HG03039 (cell line): ENCODE results near the gene COQ10B.
"Not testable (repeated sequence)": the region's sequence is repeated elsewhere in the genome, so short reads cannot be mapped to it uniquely, and the experiment has no call there.

Experiments used
- ATAC-seq: cut with Tn5 transposase; IDR thresholded peaks from one replicate; pipeline ENCODE4 v1.9.1; 2021; ENCODE audit warnings: mild to moderate bottlenecking, moderate library complexity; ENCODE audit not compliant: unreplicated experiment

COQ10B gene

GRCh38 chr2:197450465-197450864, 2.9 kb upstream of the COQ10B start:
- ATAC-seq: no peak

- ATAC-seq: not testable (repeated sequence)
These were observed 2.4 kb upstream of the COQ10B start for GRCh38 chr2:197450935-197451358.

- ATAC-seq: no peak
These were observed 614 bp upstream of the COQ10B start for GRCh38 chr2:197452754-197453122.

- ATAC-seq: peak; percentile 16
These were observed 604 bp downstream of the COQ10B start for GRCh38 chr2:197453914-197454398.

- no peak for ATAC-seq
These were observed 1.6 kb downstream of the COQ10B start for GRCh38 chr2:197454923-197455322.

GRCh38 chr2:197455428-197455827, 2.1 kb downstream of the COQ10B start:
- ATAC-seq: no peak

- no peak for ATAC-seq
These were observed 7.3 kb downstream of the COQ10B start for GRCh38 chr2:197460649-197461048.

GRCh38 chr2:197461057-197461456, 7.7 kb downstream of the COQ10B start:
- ATAC-seq: no peak

GRCh38 chr2:197464175-197464574, 10.8 kb downstream of the COQ10B start:
- no peak for ATAC-seq

- ATAC-seq: no peak
These were observed 18.8 kb downstream of the COQ10B start for GRCh38 chr2:197472166-197472565.

- ATAC-seq: no peak
These were observed 24.4 kb downstream of the COQ10B start for GRCh38 chr2:197477797-197478196.

- no peak for ATAC-seq
These were observed 27.0 kb downstream of the COQ10B start for GRCh38 chr2:197480165-197481036.

GRCh38 chr2:197484248-197484647, 30.9 kb downstream of the COQ10B start:
- not testable (repeated sequence) for ATAC-seq

GRCh38 chr2:197486175-197486574, 32.8 kb downstream of the COQ10B start:
- ATAC-seq: no peak

- ATAC-seq: no peak
These were observed 34.0 kb downstream of the COQ10B start for GRCh38 chr2:197487385-197487784.

GRCh38 chr2:197495433-197496134, 42.2 kb downstream of the COQ10B start:
- no peak for ATAC-seq

GRCh38 chr2:197496695-197497094, 43.3 kb downstream of the COQ10B start:
- no peak for ATAC-seq

GRCh38 chr2:197497326-197497725, 44.0 kb downstream of the COQ10B start:
- no peak for ATAC-seq

GRCh38 chr2:197498235-197498936, 45.0 kb downstream of the COQ10B start:
- no peak for ATAC-seq

- peak; percentile 0 for ATAC-seq
These were observed 45.7 kb downstream of the COQ10B start for GRCh38 chr2:197498937-197499593.
